Rectal smooth muscle tissue (tissue), 1 donor: ENCODE data around the gene TIMM21.

Experiments used
- H3K27ac ChIP-seq: one replicate; pipeline ENCODE4 v1.7.0; 2013; ENCODE audit warnings: low read depth, low read length, inconsistent platforms
- H3K27me3 ChIP-seq: one replicate; pipeline ENCODE4 v1.7.0; 2013; ENCODE audit warnings: low read length; ENCODE audit not compliant: control insufficient read depth, insufficient read depth
- H3K36me3 ChIP-seq: one replicate; pipeline ENCODE4 v1.7.0; 2013; ENCODE audit warnings: low read length; ENCODE audit not compliant: control insufficient read depth, insufficient read depth
- H3K4me1 ChIP-seq: one replicate; pipeline ENCODE4 v1.7.0; 2013; ENCODE audit warnings: low read length; ENCODE audit not compliant: control insufficient read depth, insufficient read depth
- H3K4me3 ChIP-seq: one replicate; pipeline ENCODE4 v1.7.0; 2013; ENCODE audit warnings: low read length
- H3K9ac ChIP-seq: one replicate; pipeline ENCODE4 v1.7.0; 2013; ENCODE audit warnings: low read length

The TIMM21 gene, protein sequence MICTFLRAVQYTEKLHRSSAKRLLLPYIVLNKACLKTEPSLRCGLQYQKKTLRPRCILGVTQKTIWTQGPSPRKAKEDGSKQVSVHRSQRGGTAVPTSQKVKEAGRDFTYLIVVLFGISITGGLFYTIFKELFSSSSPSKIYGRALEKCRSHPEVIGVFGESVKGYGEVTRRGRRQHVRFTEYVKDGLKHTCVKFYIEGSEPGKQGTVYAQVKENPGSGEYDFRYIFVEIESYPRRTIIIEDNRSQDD

DNA sequence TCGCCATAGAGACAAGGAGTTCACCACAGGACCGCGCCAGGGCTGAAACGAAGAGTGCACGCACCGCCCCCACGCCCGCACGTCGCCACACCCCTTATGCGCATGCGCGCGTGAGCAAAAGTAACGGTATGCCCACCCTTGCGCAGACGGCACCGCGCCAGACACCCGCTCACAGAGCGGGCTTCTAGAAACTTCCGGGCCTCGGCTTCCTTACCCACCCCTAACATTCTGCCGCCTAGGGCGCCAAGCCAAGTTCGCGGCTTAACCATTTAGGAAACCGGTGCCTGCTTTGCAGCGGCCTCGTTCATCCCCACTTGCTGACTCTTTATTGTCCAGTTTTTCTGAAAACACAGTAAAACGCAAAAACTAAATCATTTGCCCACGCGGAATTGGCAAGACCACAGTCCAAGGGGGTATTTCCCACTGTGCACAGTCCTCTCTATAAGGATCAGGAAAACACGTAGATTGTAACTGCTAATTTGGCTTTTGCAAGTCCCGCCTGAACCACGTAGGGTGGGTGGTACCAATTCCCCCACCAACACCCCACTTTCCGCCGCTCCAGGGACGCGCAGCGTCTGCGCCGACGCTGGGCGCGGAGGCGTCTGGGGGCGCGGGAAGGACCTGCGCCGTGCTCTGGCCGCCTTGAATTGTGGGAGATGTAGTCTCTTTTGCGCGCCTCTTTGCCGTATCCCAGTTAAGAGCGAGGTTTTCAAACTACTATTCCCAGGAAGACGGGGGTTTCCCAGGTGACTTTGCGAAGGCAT lies at the start of gene TIMM21, which contains the start of gene FBXO15:
Gene TIMM21, plus strand, starts transcription at position 745 of the 764 bp plus-strand sequence. CDS start 286 bp downstream, outside the sequence.
Gene FBXO15, minus strand, starts transcription at position 56 of the 764 bp plus-strand sequence. Its CDS starts 49 bp downstream, at position 7.
- H3K4me1 ChIP-seq, result peaks cover 13% of the 10 kb centered on the region

DNA sequence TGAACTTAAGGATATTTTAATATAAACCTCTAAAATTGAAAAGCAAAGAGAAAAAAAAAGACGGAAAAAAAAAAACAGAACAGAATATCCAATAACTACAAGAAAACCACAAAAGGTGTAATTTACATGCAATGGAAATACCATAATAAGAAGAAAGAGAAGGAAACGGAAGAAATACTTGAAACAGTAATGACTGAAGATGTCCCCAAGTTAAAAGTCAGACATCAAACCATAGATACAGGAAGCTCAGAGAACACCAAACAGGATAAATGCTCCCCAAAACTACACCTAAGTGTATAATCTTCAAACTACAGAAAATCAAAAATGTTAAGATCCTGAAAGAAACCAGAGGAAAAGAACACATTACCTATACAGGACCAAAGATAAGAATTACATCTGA lies 39.9 kb upstream of the TIMM21 start:
- Histone ChIP-seq H3K4me1 (no peaks in the 10 kb centered on the region), H3K36me3 (no peaks in the 10 kb centered on the region), H3K4me3 (no peak overlapping the region), H3K9ac (no peak overlapping the region), H3K27ac (no peak overlapping the region), H3K27me3 (no peaks in the 10 kb centered on the region)

More for the DNA sequence above, at the start of gene TIMM21, which contains the start of gene FBXO15:
- H3K9ac ChIP-seq, result peak within 1 kb of the TSS; percentile 76
- no peaks in the 10 kb centered on the region for H3K36me3 ChIP-seq
- peak within 1 kb of the TSS; percentile 96 for H3K27ac ChIP-seq
- H3K4me3 ChIP-seq, result peak within 1 kb of the TSS; percentile 98
- no peaks in the 10 kb centered on the region for H3K27me3 ChIP-seq

DNA sequence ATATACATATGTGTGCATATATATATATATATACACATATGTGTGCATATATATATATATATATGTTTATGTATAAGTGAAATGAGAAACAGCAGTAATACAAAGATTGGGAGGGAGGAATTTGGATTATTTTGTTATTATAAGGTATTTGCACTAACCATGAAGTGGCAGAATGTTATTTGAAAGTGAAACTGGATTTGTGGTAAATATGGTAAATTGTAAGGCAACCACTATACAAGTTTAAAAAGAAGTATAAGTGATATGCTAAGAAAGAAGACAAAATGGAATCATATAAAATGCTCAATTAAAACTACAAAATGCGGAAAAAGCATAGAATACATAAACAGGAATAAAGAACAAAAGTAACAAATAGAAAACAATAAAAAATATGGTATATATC lies 38.2 kb upstream of the TIMM21 start:
- no peak overlapping the region for H3K4me3 ChIP-seq
- H3K27ac ChIP-seq, result no peak overlapping the region
- H3K4me1 ChIP-seq, result no peaks in the 10 kb centered on the region
- H3K27me3 ChIP-seq, result no peaks in the 10 kb centered on the region
- no peaks in the 10 kb centered on the region for H3K36me3 ChIP-seq
- no peak overlapping the region for H3K9ac ChIP-seq

DNA sequence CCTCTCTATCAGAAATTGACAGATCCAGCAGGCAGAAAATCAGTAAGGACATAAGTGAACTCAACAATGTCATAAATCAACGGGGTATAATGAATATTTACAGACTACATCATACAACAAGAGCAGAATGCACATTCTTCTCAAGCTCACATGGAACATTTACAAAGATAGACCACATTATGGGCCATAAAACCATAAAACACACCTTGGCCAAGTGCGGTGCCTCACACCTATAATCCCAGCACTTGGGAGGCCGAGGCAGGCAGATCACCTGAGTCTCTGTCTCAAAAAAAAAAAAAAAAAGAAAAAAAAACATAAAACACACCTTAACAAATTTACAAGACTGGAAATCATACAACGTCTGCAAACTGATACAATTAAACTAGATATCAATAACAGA lies 37.3 kb upstream of the TIMM21 start:
- H3K4me1 ChIP-seq, result no peaks in the 10 kb centered on the region
- no peaks in the 10 kb centered on the region for H3K27me3 ChIP-seq
- no peak overlapping the region for H3K9ac ChIP-seq
- no peaks in the 10 kb centered on the region for H3K36me3 ChIP-seq
- H3K4me3 ChIP-seq, result no peak overlapping the region
- H3K27ac ChIP-seq, result no peak overlapping the region

DNA sequence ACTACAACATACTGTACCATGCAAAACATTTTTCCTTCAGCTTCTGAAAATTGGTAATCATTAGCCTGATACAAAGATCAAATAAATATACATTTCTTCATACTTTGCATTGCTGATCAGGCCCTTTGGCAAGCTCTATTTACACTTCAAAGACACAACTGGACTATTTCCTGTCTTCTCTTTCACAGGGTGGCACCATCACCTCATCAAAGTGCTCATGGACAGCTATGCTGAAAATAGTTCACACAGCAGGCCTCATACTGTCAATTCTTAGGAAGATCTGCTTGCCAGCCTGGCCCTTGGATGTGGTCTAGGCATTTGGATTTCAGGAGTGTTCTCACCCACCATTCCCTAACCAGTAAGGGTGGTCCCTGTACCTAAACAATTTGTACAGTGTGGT lies 34.6 kb upstream of the TIMM21 start:
- Histone ChIP-seq H3K9ac (no peak overlapping the region), H3K4me1 (no peaks in the 10 kb centered on the region), H3K36me3 (no peaks in the 10 kb centered on the region), H3K27ac (no peak overlapping the region), H3K4me3 (no peak overlapping the region), H3K27me3 (no peaks in the 10 kb centered on the region)

- no peaks in the 10 kb centered on the region for H3K27me3 ChIP-seq
- H3K4me1 ChIP-seq, result no peaks in the 10 kb centered on the region
- no peaks in the 10 kb centered on the region for H3K36me3 ChIP-seq
- no peak overlapping the region for H3K9ac ChIP-seq
- H3K4me3 ChIP-seq, result no peak overlapping the region
- H3K27ac ChIP-seq, result no peak overlapping the region
Observed at GRCh38 chr18:74114116-74114515, 34.2 kb upstream of the TIMM21 start.

GRCh38 chr18:74115046-74115445 lies 33.3 kb upstream of the TIMM21 start:
- Histone ChIP-seq H3K27ac (no peak overlapping the region), H3K9ac (no peak overlapping the region), H3K4me3 (no peak overlapping the region), H3K27me3 (no peaks in the 10 kb centered on the region), H3K36me3 (no peaks in the 10 kb centered on the region), H3K4me1 (no peaks in the 10 kb centered on the region)

DNA sequence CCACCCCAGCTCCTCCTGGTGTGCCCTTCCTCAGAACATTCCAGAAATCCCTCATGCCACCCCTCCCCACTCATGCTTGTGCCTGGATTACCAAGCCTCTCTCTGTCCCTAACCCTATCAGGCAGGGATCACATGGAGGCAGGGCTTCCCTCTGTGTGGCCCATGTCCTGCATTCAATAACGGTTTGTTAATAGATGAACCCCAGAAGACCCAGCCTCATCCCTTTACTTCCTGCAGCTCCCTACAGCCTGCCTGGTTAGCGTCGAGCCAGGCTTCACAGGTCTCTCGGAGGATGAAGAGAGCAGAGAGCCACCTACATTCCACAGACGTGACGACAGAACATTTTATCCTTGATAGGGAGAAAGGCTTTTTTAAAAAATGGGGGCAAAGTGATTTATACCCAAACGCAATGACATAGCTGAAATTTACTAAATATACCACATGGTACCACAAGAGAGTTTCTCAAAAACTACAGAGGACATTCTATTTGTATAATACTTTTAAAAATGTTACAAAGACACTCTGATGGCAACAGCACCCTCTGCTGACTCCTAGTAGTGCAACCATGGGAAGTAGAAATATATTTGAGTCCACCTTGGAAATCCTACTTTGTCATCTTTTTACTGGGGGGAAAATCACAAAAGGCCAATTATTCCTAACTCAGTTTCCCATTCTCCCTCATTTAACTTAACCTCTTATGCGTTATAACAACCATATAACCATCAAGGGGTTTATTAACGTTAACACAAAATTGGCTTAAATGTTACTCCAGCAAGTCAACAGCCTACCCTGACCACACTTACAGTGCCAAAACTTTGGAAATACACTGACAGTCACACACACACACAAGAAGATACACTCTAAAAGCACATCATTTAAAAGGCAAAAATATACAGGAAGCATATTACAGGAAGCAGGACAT lies 31.4 kb upstream of the TIMM21 start:
- no peak overlapping the region for H3K9ac ChIP-seq
- no peaks in the 10 kb centered on the region for H3K4me1 ChIP-seq
- no peak overlapping the region for H3K4me3 ChIP-seq
- no peaks in the 10 kb centered on the region for H3K36me3 ChIP-seq
- H3K27ac ChIP-seq, result no peak overlapping the region
- no peaks in the 10 kb centered on the region for H3K27me3 ChIP-seq

- Histone ChIP-seq H3K27me3 (no peaks in the 10 kb centered on the region), H3K4me1 (no peaks in the 10 kb centered on the region), H3K36me3 (no peaks in the 10 kb centered on the region), H3K9ac (no peak overlapping the region), H3K4me3 (no peak overlapping the region), H3K27ac (no peak overlapping the region)
Observed at GRCh38 chr18:74123200-74123599, 25.1 kb upstream of the TIMM21 start.

DNA sequence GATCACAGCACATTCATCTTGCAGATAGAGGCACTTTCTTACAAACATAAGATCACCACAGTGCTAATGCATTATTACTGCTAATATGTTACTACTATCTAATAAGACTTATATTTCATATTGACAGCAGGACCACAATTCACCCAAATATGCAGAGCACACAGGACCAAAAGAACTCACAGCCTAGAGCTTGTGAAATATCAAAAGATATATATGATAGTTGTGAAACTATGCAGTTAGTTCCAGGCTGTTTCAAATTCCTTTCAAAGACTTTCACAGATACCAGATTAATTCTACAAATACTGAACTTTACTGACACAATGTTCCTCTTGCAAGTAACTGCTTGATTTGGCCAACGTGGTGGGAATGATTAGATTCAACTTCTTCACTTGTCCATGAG lies 23.7 kb upstream of the TIMM21 start:
- H3K4me1 ChIP-seq, result no peaks in the 10 kb centered on the region
- no peak overlapping the region for H3K9ac ChIP-seq
- no peaks in the 10 kb centered on the region for H3K27me3 ChIP-seq
- H3K36me3 ChIP-seq, result no peaks in the 10 kb centered on the region
- no peak overlapping the region for H3K4me3 ChIP-seq
- no peak overlapping the region for H3K27ac ChIP-seq

GRCh38 chr18:74126684-74127655 lies 21.4 kb upstream of the TIMM21 start:
- Histone ChIP-seq H3K36me3 (no peaks in the 10 kb centered on the region), H3K4me1 (no peaks in the 10 kb centered on the region), H3K27me3 (no peaks in the 10 kb centered on the region), H3K9ac (no peak overlapping the region), H3K27ac (no peak overlapping the region), H3K4me3 (no peak overlapping the region)
